IPS DF 6.9 (cell line): ENCODE data around the gene CRYGB.
A peak's percentile ranks its signal among the peaks of the same experiment; 100 is the strongest.
"Not testable (repeated sequence)": the region's sequence is repeated elsewhere in the genome, so short reads cannot be mapped to it uniquely, and the experiment has no call there.

Experiments
- DNase-seq: peaks from one replicate; pipeline ENCODE4 v3.0.0-alpha.2; 2013; ENCODE audit warnings: low read depth, low spot score
- H3K27ac ChIP-seq: one replicate; pipeline ENCODE4 v1.5.1; 2013; ENCODE audit warnings: low read length, control low read depth
- H3K27me3 ChIP-seq: 2 replicates; pipeline ENCODE4 v1.6.1; 2013; ENCODE audit warnings: mild to moderate bottlenecking, low read length; ENCODE audit not compliant: control insufficient read depth, insufficient read depth
- H3K36me3 ChIP-seq: 2 replicates; pipeline ENCODE4 v1.6.1; 2013; ENCODE audit warnings: low read length; ENCODE audit not compliant: control insufficient read depth, insufficient read depth
- H3K4me1 ChIP-seq: 2 replicates; pipeline ENCODE4 v1.6.1; 2013; ENCODE audit warnings: low read length; ENCODE audit not compliant: control insufficient read depth, insufficient read depth
- H3K4me3 ChIP-seq: 2 replicates; pipeline ENCODE4 v1.5.1; 2013; ENCODE audit warnings: mild to moderate bottlenecking, low read length
- H3K9me3 ChIP-seq: 2 replicates; pipeline ENCODE4 v1.6.1; 2013; ENCODE audit warnings: low read length, inconsistent platforms; ENCODE audit not compliant: control insufficient read depth, insufficient read depth
- WGBS: extraction: QIAGEN DNeasy Blood & Tissue Kit; methylation state at CpG from one replicate; pipeline ENCODE4 v1.1.7; 2013; ENCODE audit warnings: mixed read lengths, missing lambda C conversion rate; ENCODE audit not compliant: insufficient read length, insufficient coverage; 5-methylcytosine and 5-hydroxymethylcytosine counted together

Gene CRYGB

GRCh38 chr2:208112969-208113368 is 33.0 kb downstream of the CRYGB start:
- DNase-seq, result no peak

GRCh38 chr2:208112273-208112745 is 33.6 kb downstream of the CRYGB start:
- peak overlapping the region; percentile 23; the same call in 1 of the 2 replicates for H3K4me3 ChIP-seq
- H3K27me3 ChIP-seq, H3K36me3 ChIP-seq, DNase-seq, H3K4me1 ChIP-seq, H3K9me3 ChIP-seq, H3K27ac ChIP-seq: not testable (repeated sequence)
- no CpG with 5 or more reads among the region's 36 CpGs for WGBS

More at GRCh38 chr2:208112969-208113368, 33.0 kb downstream of the CRYGB start:
- H3K9me3 ChIP-seq, result no peaks in the 10 kb centered on the region
- no peak overlapping the region for H3K4me3 ChIP-seq
- peaks cover 5% of the 10 kb centered on the region for H3K4me1 ChIP-seq
- no peaks in the 10 kb centered on the region for H3K27me3 ChIP-seq
- no peaks in the 10 kb centered on the region for H3K36me3 ChIP-seq
- no CpG with 5 or more reads among the region's 7 CpGs for WGBS
- H3K27ac ChIP-seq, result no peak overlapping the region

- H3K4me3 ChIP-seq, result no peak overlapping the region
- no CpG with 5 or more reads among the region's 3 CpGs for whole genome bisulfite sequencing
- no peaks in the 10 kb centered on the region; the same call in 1 of the 2 replicates for H3K36me3 ChIP-seq
- no peaks in the 10 kb centered on the region for H3K9me3 ChIP-seq
- H3K27me3 ChIP-seq, result no peaks in the 10 kb centered on the region
- DNase-seq, result no peak
- H3K27ac ChIP-seq, result no peak overlapping the region
- no peaks in the 10 kb centered on the region for H3K4me1 ChIP-seq
Measured at GRCh38 chr2:208103616-208104015, 42.3 kb downstream of the CRYGB start.

GRCh38 chr2:208101716-208102631 is 44.0 kb downstream of the CRYGB start:
- WGBS, result no CpG with 5 or more reads among the region's 10 CpGs
- no peak for DNase-seq

GRCh38 chr2:208099682-208100470 is 46.1 kb downstream of the CRYGB start:
- Histone ChIP-seq H3K9me3 (no peaks in the 10 kb centered on the region), H3K27me3 (no peaks in the 10 kb centered on the region), H3K36me3 (no peaks in the 10 kb centered on the region; the same call in 1 of the 2 replicates), H3K4me1 (no peaks in the 10 kb centered on the region), H3K27ac (no peak overlapping the region), H3K4me3 (no peak overlapping the region)
- no peak for DNase-seq
- no CpG with 5 or more reads among the region's 13 CpGs for WGBS

More at GRCh38 chr2:208101716-208102631, 44.0 kb downstream of the CRYGB start:
- no peak overlapping the region for H3K27ac ChIP-seq
- H3K9me3 ChIP-seq, result no peaks in the 10 kb centered on the region
- no peaks in the 10 kb centered on the region for H3K4me1 ChIP-seq
- H3K36me3 ChIP-seq, result no peaks in the 10 kb centered on the region; the same call in 1 of the 2 replicates
- no peaks in the 10 kb centered on the region for H3K27me3 ChIP-seq
- no peak overlapping the region for H3K4me3 ChIP-seq

- not testable (repeated sequence) for H3K27me3 ChIP-seq, DNase-seq, H3K4me3 ChIP-seq, H3K9me3 ChIP-seq, H3K27ac ChIP-seq, H3K36me3 ChIP-seq, H3K4me1 ChIP-seq
- no CpG with 5 or more reads among the region's 1 CpG for WGBS
Measured at GRCh38 chr2:208098701-208099100, 47.3 kb downstream of the CRYGB start.

- Histone ChIP-seq H3K27ac (no peak overlapping the region), H3K4me1 (no peaks in the 10 kb centered on the region), H3K9me3 (no peaks in the 10 kb centered on the region), H3K4me3 (no peak overlapping the region), H3K27me3 (no peaks in the 10 kb centered on the region), H3K36me3 (no peaks in the 10 kb centered on the region; the same call in 1 of the 2 replicates)
- no CpG with 5 or more reads among the region's 2 CpGs for WGBS
- DNase-seq, result no peak
Measured at GRCh38 chr2:208098267-208098666, 47.7 kb downstream of the CRYGB start.

GRCh38 chr2:208097801-208098200 is 48.2 kb downstream of the CRYGB start:
- no CpG with 5 or more reads among the region's 5 CpGs for WGBS
- Histone ChIP-seq H3K4me3 (no peak overlapping the region), H3K27ac (no peak overlapping the region), H3K4me1 (no peaks in the 10 kb centered on the region), H3K27me3 (no peaks in the 10 kb centered on the region), H3K36me3 (no peaks in the 10 kb centered on the region; the same call in 1 of the 2 replicates), H3K9me3 (no peaks in the 10 kb centered on the region)
- DNase-seq, result no peak

GRCh38 chr2:208097313-208097712 is 48.6 kb downstream of the CRYGB start:
- H3K9me3 ChIP-seq, result no peaks in the 10 kb centered on the region
- DNase-seq, result no peak
- no peaks in the 10 kb centered on the region; the same call in 1 of the 2 replicates for H3K36me3 ChIP-seq
- no peak overlapping the region for H3K4me3 ChIP-seq
- WGBS, result no CpG with 5 or more reads among the region's 3 CpGs
- no peaks in the 10 kb centered on the region for H3K4me1 ChIP-seq
- H3K27me3 ChIP-seq, result no peaks in the 10 kb centered on the region
- H3K27ac ChIP-seq, result no peak overlapping the region

GRCh38 chr2:208096080-208096479 is 49.9 kb downstream of the CRYGB start:
- H3K36me3 ChIP-seq, result no peaks in the 10 kb centered on the region; the same call in 1 of the 2 replicates
- H3K27me3 ChIP-seq, result no peaks in the 10 kb centered on the region
- WGBS, result no CpG with 5 or more reads among the region's 3 CpGs
- no peaks in the 10 kb centered on the region for H3K9me3 ChIP-seq
- no peak overlapping the region for H3K4me3 ChIP-seq
- H3K27ac ChIP-seq, result no peak overlapping the region
- H3K4me1 ChIP-seq, result no peaks in the 10 kb centered on the region
- no peak for DNase-seq
